ENCODE measurements around the gene DDX51. TPM values are rescaled to one million over a fixed set of nuclear protein-coding genes. Genes with fewer than 3 reads are reported as not detected.

The DDX51 gene
- total and polyA plus RNA-seq, 2 of the 13 experiments (the other 11 are each of a cell fraction or from before 2014, with no cell fraction given) = 10.1 TPM

DNA sequence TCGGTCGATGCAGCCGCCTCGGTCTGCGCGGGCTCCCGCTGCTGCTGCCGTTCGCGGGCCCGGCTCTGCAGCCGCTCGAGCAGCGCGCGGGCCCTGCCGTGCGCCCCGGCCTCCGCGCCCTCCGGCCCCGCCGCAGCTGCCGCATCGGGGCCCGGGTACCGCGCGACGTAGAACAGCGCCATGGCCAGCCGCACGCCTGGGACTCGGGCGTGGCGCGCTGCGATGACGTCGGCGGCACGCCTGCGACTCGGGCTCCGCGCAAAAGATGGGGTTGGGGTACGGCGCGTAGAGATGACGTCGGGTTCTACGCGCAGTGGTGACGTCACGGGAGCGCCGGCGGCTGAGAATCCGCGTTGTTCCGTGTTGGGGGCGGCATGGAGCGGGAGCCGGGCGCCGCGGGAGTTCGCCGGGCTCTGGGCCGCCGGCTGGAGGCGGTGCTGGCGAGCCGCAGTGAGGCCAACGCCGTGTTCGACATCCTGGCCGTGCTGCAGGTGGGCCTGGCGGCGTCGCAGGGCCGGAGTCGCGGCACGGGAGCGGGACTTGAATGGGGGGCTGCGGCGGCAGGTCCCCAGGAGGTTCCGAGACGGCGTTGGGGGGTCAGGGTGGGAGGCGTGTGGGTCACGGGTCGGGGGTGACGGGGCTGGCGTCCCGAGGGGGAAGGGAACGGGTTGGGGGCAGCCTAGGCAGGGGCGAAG, at the start of gene DDX51, which contains the start of gene NOC4L (continued):
- TF ChIP-seq, protein P1, sequence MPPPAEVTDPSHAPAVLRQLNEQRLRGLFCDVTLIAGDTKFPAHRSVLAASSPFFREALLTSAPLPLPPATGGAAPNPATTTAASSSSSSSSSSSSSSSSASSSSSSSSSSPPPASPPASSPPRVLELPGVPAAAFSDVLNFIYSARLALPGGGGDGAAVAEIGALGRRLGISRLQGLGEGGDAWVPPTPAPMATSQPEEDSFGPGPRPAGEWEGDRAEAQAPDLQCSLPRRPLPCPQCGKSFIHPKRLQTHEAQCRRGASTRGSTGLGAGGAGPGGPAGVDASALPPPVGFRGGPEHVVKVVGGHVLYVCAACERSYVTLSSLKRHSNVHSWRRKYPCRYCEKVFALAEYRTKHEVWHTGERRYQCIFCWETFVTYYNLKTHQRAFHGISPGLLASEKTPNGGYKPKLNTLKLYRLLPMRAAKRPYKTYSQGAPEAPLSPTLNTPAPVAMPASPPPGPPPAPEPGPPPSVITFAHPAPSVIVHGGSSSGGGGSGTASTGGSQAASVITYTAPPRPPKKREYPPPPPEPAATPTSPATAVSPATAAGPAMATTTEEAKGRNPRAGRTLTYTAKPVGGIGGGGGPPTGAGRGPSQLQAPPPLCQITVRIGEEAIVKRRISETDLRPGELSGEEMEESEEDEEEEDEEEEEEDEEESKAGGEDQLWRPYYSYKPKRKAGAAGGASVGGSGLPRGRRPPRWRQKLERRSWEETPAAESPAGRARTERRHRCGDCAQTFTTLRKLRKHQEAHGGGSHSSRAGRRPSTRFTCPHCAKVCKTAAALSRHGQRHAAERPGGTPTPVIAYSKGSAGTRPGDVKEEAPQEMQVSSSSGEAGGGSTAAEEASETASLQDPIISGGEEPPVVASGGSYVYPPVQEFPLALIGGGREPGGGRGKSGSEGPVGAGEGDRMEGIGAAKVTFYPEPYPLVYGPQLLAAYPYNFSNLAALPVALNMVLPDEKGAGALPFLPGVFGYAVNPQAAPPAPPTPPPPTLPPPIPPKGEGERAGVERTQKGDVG (CRISPR knock-in tag; IDR thresholded peaks at IDR 0.05; ENCODE audit: borderline replicate concordance) = no peak
- TF ChIP-seq, protein P2, sequence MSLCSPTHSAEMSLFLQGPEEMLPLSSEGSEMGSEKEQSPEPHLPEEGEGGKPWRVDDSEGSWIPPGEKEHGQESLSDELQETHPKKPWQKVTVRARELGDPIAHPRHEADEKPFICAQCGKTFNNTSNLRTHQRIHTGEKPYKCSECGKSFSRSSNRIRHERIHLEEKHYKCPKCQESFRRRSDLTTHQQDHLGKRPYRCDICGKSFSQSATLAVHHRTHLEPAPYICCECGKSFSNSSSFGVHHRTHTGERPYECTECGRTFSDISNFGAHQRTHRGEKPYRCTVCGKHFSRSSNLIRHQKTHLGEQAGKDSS (CRISPR knock-in tag; IDR thresholded peaks at IDR 0.05; ENCODE audit: borderline replicate concordance, low read depth) = peak; percentile 90; the same call in 1 of the 2 replicates
- TF ChIP-seq DR1 (CRISPR knock-in tag; IDR thresholded peaks at IDR 0.05) (peak; percentile 51; the same call in 1 of the 2 replicates), U2AF1 (optimal IDR thresholded peaks at IDR 0.05; ENCODE audit: low read depth, low read length) (no peak), DRAP1 (CRISPR knock-in tag; IDR thresholded peaks at IDR 0.05) (peak; percentile 75), ZNF383 (CRISPR knock-in tag; IDR thresholded peaks at IDR 0.05; ENCODE audit: borderline replicate concordance) (no peak), CCAR2 (optimal IDR thresholded peaks at IDR 0.05; ENCODE audit: low read depth, low read length) (no peak), THAP11 (CRISPR knock-in tag; IDR thresholded peaks at IDR 0.05) (peak; percentile 96), ZNF501 (CRISPR knock-in tag; IDR thresholded peaks at IDR 0.05) (peak; percentile 72), ZBTB20 (CRISPR knock-in tag; IDR thresholded peaks at IDR 0.05; ENCODE audit: borderline replicate concordance, low read depth) (no peak), KLF9 (CRISPR knock-in tag; IDR thresholded peaks at IDR 0.05; ENCODE audit: low read depth) (no peak), ZNF138 (CRISPR knock-in tag; IDR thresholded peaks at IDR 0.05; ENCODE audit: low read depth) (peak; percentile 60; the same call in 1 of the 2 replicates), MTA3 (CRISPR knock-in tag; IDR thresholded peaks at IDR 0.05) (no peak), PTBP1 (IDR thresholded peaks at IDR 0.05; ENCODE audit: low read depth, low read length, poor library complexity, severe bottlenecking) (no peak), ZNF720 (CRISPR knock-in tag; IDR thresholded peaks at IDR 0.05) (no peak), MYNN (CRISPR knock-in tag; IDR thresholded peaks at IDR 0.05; ENCODE audit: low read depth) (no peak), MLX (CRISPR knock-in tag; IDR thresholded peaks at IDR 0.05) (peak; percentile 71; the same call in 1 of the 2 replicates), FIP1L1 (IDR thresholded peaks at IDR 0.05; ENCODE audit: borderline replicate concordance, insufficient read depth, low read depth, low read length) (no peak), ZNF768 (CRISPR knock-in tag; IDR thresholded peaks at IDR 0.05) (peak; percentile 34; the same call in 1 of the 2 replicates)
- TF ChIP-seq, protein P3, sequence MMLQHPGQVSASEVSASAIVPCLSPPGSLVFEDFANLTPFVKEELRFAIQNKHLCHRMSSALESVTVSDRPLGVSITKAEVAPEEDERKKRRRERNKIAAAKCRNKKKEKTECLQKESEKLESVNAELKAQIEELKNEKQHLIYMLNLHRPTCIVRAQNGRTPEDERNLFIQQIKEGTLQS (CRISPR knock-in tag; IDR thresholded peaks at IDR 0.05) = peak; percentile 75
